ENCODE results near the gene TRPM7. TPM values are rescaled to one million over a fixed set of nuclear protein-coding genes. Genes with fewer than 3 reads are reported as not detected.

TRPM7 gene
- polyA plus RNA-seq, 1 experiment, result 31.2 TPM

DNA sequence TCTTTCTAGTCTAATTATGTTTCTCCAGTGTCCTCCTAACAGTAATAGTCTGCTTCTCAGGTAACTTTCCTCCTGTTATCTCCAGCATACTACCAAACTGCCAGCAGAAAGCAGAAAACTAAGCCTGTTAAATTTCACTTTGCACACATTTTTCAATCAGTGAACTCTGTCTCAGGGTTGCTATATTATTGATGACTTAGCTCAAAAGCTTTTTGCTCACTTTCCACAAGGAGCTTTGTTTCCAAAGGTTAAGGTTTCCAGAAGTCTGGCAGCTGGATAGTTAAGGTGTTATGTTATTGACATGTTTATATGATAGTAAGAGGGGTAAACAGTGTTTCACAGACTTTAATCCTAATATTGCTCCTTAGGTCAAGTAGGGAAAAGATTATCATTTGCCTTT is 5.1 kb downstream of the TRPM7 start:
- DNase-seq (ENCODE audit: low read depth, low spot score), result no peak
- TF ChIP-seq, protein P1, sequence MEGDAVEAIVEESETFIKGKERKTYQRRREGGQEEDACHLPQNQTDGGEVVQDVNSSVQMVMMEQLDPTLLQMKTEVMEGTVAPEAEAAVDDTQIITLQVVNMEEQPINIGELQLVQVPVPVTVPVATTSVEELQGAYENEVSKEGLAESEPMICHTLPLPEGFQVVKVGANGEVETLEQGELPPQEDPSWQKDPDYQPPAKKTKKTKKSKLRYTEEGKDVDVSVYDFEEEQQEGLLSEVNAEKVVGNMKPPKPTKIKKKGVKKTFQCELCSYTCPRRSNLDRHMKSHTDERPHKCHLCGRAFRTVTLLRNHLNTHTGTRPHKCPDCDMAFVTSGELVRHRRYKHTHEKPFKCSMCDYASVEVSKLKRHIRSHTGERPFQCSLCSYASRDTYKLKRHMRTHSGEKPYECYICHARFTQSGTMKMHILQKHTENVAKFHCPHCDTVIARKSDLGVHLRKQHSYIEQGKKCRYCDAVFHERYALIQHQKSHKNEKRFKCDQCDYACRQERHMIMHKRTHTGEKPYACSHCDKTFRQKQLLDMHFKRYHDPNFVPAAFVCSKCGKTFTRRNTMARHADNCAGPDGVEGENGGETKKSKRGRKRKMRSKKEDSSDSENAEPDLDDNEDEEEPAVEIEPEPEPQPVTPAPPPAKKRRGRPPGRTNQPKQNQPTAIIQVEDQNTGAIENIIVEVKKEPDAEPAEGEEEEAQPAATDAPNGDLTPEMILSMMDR (IDR thresholded peaks at IDR 0.05; ENCODE audit: low read depth, low read length), result no peak
- H3K9me3 ChIP-seq (ENCODE audit: control insufficient read depth, insufficient read depth, low read length), result no peaks in the 10 kb centered on the region; the same call in 1 of the 2 replicates
- CTCF ChIA-PET, result no interaction called here
- H3K27ac ChIP-seq (ENCODE audit: low read depth, low read length), result no peak overlapping the region
- POLR2A ChIA-PET, result no interaction called here
- no peak overlapping the region for H3K4me3 ChIP-seq (ENCODE audit: low read depth, low read length)
- H3K27me3 ChIP-seq (ENCODE audit: control insufficient read depth, insufficient read depth, low read length), result no peaks in the 10 kb centered on the region

DNA sequence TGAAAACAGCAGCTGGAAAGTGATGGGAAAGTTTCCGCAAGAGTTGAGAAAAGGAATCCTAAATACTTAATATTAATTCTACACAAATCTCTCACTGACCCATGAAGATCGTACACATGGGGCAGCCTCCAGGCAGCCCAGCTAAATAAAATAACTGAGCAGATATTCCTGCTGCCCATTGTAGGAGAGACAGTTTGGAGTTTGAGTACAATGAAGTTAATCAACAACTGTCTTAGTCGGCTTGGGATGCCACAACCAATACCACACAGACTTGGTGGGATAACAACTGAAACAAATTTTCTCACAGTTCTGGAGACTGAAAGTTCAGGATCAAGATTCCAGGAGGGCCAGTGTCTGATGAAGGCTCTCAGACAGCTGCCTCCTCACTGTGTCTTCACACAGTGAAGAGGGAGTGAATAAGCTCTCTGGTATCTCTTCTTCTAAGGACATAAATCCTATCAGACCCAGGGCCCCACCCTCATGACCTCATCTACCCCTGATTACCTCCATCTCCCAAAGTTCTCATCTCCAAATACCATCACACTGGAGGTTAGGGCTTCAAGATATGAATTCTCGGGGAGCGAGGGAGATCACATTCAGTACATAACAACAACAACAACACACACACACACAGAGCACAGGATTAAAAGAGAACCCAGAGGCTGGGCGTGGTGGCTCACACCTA is 9.7 kb downstream of the TRPM7 start:
- TF ChIP-seq, protein P1 (IDR thresholded peaks at IDR 0.05; ENCODE audit: low read depth, low read length), result no peak
- Histone ChIP-seq H3K9me3 (ENCODE audit: control insufficient read depth, insufficient read depth, low read length) (no peaks in the 10 kb centered on the region), H3K4me3 (ENCODE audit: low read depth, low read length) (no peak overlapping the region), H3K27ac (ENCODE audit: low read depth, low read length) (peak overlapping the region; percentile 49), H3K27me3 (ENCODE audit: control insufficient read depth, insufficient read depth, low read length) (no peaks in the 10 kb centered on the region)
- DNase-seq (ENCODE audit: low read depth, low spot score), result no peak
- ChIA-PET POLR2A (interaction anchor here (0.5 kb wide), 1 partner anchor 225 kb away, joined by 5 read pairs; no protein-coding TSS in a partner anchor), CTCF (interaction anchor here (2.7 to 4.3 kb wide), 4 partner anchors 201 to 232 kb away, joined by 7 to 66 read pairs (median 14); partner anchors contain the start of gene AP4E1)

DNA sequence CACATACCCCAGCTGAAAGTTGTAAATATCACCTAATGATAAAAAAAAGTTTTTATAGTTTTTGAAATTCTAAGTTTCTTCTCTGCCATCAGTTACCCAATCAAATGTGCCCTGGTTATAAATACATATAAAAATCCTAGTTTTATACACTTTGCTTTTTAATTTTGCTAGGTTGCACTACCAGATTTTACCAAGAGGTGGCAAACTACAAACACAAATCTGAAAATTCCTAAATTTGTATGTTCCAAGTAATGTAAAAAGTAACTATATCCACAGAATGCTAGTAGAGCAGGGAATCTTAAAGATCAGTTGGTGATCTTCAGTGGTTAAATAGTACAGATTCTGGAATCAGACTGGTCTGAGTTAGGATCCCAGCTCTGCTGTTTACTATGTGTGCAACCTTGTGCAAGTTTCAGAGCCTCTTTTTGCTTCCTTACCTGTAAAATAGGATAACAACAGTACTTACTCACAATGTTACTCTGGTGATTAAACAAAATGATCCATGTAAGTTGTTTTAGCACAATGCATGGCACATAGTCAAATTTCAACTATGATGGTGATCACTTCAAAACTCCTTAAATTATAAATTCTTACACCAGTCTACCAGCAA is 11.0 kb downstream of the TRPM7 start:
- H3K27me3 ChIP-seq (ENCODE audit: control insufficient read depth, insufficient read depth, low read length), result no peaks in the 10 kb centered on the region
- H3K4me3 ChIP-seq (ENCODE audit: low read depth, low read length), result no peak overlapping the region
- ChIA-PET POLR2A (no interaction called here), CTCF (interaction anchor here (0.7 to 4.3 kb wide), 6 partner anchors 151 to 234 kb away, joined by 4 to 66 read pairs (median 8); partner anchors contain the start of gene AP4E1)
- no peak for DNase-seq (ENCODE audit: low read depth, low spot score)
- TF ChIP-seq, protein P1 (IDR thresholded peaks at IDR 0.05; ENCODE audit: low read depth, low read length), result peak; percentile 62
- no peak overlapping the region for H3K27ac ChIP-seq (ENCODE audit: low read depth, low read length)
- H3K9me3 ChIP-seq (ENCODE audit: control insufficient read depth, insufficient read depth, low read length), result no peaks in the 10 kb centered on the region

DNA sequence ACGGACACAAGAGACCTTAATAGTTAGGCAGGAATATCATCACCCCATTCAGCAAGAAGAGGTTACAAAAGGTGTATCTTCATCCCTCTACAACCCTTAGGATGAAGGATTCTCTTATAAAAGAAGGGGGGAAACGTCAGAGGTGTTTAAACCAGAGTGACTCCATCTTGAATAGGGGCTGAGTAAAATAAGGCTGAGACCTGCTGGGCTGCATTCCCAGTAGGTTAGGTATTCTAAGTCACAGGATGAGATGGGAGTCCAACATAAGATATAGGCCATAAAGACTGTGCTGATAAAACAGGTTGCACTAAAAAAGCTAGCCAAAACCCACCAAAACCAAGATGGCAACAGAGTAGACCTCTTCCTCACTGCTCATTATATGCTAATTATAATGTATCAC is 16.5 kb downstream of the TRPM7 start:
- H3K27me3 ChIP-seq (ENCODE audit: control insufficient read depth, insufficient read depth, low read length), result no peaks in the 10 kb centered on the region
- CTCF ChIA-PET, result no interaction called here
- TF ChIP-seq, protein P1 (IDR thresholded peaks at IDR 0.05; ENCODE audit: low read depth, low read length), result no peak
- POLR2A ChIA-PET, result no interaction called here
- no peaks in the 10 kb centered on the region for H3K9me3 ChIP-seq (ENCODE audit: control insufficient read depth, insufficient read depth, low read length)
- no peak for DNase-seq (ENCODE audit: low read depth, low spot score)
- H3K4me3 ChIP-seq (ENCODE audit: low read depth, low read length), result no peak overlapping the region
- no peak overlapping the region for H3K27ac ChIP-seq (ENCODE audit: low read depth, low read length)

DNA sequence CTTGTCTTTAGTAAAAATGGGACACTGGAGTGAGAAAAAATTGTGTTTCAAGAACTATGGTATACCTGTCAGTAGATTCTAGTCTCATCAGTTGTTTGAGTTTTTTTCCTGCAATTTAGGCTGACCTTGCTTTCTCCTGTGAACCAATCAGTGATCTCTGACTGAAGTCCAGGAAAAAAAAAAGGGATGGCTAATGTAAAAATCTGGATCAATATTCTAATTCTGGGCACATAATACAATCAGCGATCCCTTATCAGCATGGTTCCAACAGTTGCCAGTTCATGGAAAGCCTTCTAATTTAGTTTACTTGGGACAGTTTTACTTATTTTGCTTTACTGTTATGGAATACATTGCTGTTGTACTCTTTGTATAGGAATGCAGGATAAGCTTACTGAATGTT is 17.0 kb downstream of the TRPM7 start:
- Histone ChIP-seq H3K4me3 (ENCODE audit: low read depth, low read length) (no peak overlapping the region), H3K27me3 (ENCODE audit: control insufficient read depth, insufficient read depth, low read length) (no peaks in the 10 kb centered on the region), H3K9me3 (ENCODE audit: control insufficient read depth, insufficient read depth, low read length) (no peaks in the 10 kb centered on the region), H3K27ac (ENCODE audit: low read depth, low read length) (no peak overlapping the region)
- TF ChIP-seq, protein P1 (IDR thresholded peaks at IDR 0.05; ENCODE audit: low read depth, low read length), result no peak
- ChIA-PET POLR2A (no interaction called here), CTCF (no interaction called here)
- DNase-seq (ENCODE audit: low read depth, low spot score), result no peak
